K562 (cell line): ENCODE results near the gene IL4I1.

Experiments
- GTF2F1 ChIP-seq: IDR thresholded peaks from 2 replicates; pipeline ENCODE4 v1.6.1; 2011; ENCODE audit warnings: low read depth, low read length, improper control_type of control experiment
- MAFF ChIP-seq: IDR thresholded peaks from 2 replicates; pipeline ENCODE4 v1.6.1; 2012; ENCODE audit warnings: low read length, improper control_type of control experiment
- MIER1 ChIP-seq: fragments of 450-650 bp; IDR thresholded peaks from 2 replicates; pipeline ENCODE4 v1.6.1; 2016; ENCODE audit warnings: antibody characterized with exemption, mild to moderate bottlenecking, low read depth
- NRF1 ChIP-seq, 2 experiments: fragments of 450-650 bp; IDR thresholded peaks in 1 of 2; conservative IDR thresholded peaks in 1 of 2; 2 replicates each; pipeline ENCODE4 v1.6.1; 2014; ENCODE audit warnings: mild to moderate bottlenecking in 2 of 2
- RAD21 ChIP-seq, 2 experiments: fragments of 250-450 bp in 1 of 2; fragments of 450-650 bp in 1 of 2; sonication (Bioruptor Pico) in 1 of 2; formaldehyde crosslinking in 1 of 2; IDR thresholded peaks in 1 of 2; conservative IDR thresholded peaks in 1 of 2; 2 replicates each; pipeline versions ENCODE4 v1.4.0 to v1.8.0; 2020 to 2022; ENCODE audit warnings: mild to moderate bottlenecking in 2 of 2, moderate library complexity in 1 of 2
- SRSF7 ChIP-seq: fragments of 200-400 bp; formaldehyde crosslinking; optimal IDR thresholded peaks from 2 replicates; pipeline ENCODE3; 2017; ENCODE audit warnings: mild to moderate bottlenecking, low read depth, low read length
- TEAD2 ChIP-seq: fragments of 450-650 bp; IDR thresholded peaks from 2 replicates; pipeline ENCODE4 v1.6.1; 2016; ENCODE audit warnings: missing genetic modification characterization, control low read depth, missing compliant biosample characterization
- ZBTB17 ChIP-seq: fragments of 450-650 bp; formaldehyde crosslinking; IDR thresholded peaks from 2 replicates; pipeline ENCODE4 v1.4.0; 2020; ENCODE audit warnings: mild to moderate bottlenecking
- ZNF274 ChIP-seq: IDR thresholded peaks from 2 replicates; pipeline ENCODE4 v1.6.1; 2011; ENCODE audit warnings: low read depth, mild to moderate bottlenecking, low read length, moderate library complexity, borderline replicate concordance
- TF ChIP-seq, protein P1 (sequence below): sonication (generic); formaldehyde crosslinking; IDR thresholded peaks from 2 replicates; pipeline ENCODE4 v1.8.0; 2022; ENCODE audit warnings: mild to moderate bottlenecking, low read depth, missing genetic modification reagents
- TF ChIP-seq, protein P2 (sequence below), 3 experiments: IDR thresholded peaks in 2 of 3; conservative IDR thresholded peaks in 1 of 3; 2 replicates each; pipeline ENCODE4 v1.5.1; 2011 to 2012; ENCODE audit warnings: low read length in 3 of 3, mild to moderate bottlenecking in 3 of 3, control low read depth in 2 of 3, improper control_type of control experiment in 1 of 3, inconsistent platforms in 1 of 3, low read depth in 1 of 3, mixed read lengths in 1 of 3, moderate library complexity in 1 of 3; ENCODE audit not compliant: insufficient read depth in 2 of 3
- TF ChIP-seq, protein P3 (sequence below), 3 experiments: fragments of 200-800 bp in 1 of 3; fragments of 250-450 bp in 1 of 3; fragments of 450-650 bp in 1 of 3; sonication (Bioruptor Pico) in 1 of 3; sonication (Bioruptor generic) in 1 of 3; formaldehyde crosslinking in 1 of 3; IDR thresholded peaks; 2 replicates each; pipeline versions ENCODE4 v1.6.1 to v1.8.0; 2016 to 2022; ENCODE audit warnings: mild to moderate bottlenecking in 2 of 3, missing genetic modification characterization in 2 of 3, missing compliant biosample characterization in 1 of 3, moderate library complexity in 1 of 3
- TF ChIP-seq, protein P4 (sequence below): fragments of 250-450 bp; sonication (Bioruptor Pico); IDR thresholded peaks from 2 replicates; pipeline ENCODE4 v1.5.0; 2021; ENCODE audit warnings: mild to moderate bottlenecking, borderline replicate concordance
- TF ChIP-seq, protein P5 (sequence below): sonication (generic); formaldehyde crosslinking; IDR thresholded peaks from 2 replicates; pipeline ENCODE4 v1.9.0; 2022; ENCODE audit warnings: mild to moderate bottlenecking, missing genetic modification reagents

DNA sequence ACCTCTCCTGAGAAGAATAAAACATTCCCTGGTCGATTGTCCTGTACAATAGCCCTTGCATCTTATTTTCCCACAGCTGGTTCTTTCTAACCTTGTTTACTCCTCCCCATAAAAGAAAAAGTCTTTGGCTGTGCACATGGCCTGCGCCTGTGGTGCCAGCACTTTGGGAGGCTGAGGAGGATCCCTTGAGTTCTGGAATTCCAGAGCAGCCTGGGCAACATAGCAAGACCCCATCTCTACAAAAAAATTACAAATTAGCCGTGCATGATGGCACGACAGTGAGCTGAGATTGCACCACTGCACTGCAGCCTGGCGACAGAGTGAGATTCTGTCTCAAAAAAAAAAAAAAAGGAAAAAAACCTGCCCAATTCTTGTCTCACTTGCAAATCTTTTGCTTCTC, 39.9 kb upstream of the IL4I1 start:
- no peak for TF ChIP-seq NRF1 (conservative IDR thresholded peaks at IDR 0.05 in 1 of 2, IDR thresholded peaks at IDR 0.05 in 1 of 2)
- TF ChIP-seq, protein P1, sequence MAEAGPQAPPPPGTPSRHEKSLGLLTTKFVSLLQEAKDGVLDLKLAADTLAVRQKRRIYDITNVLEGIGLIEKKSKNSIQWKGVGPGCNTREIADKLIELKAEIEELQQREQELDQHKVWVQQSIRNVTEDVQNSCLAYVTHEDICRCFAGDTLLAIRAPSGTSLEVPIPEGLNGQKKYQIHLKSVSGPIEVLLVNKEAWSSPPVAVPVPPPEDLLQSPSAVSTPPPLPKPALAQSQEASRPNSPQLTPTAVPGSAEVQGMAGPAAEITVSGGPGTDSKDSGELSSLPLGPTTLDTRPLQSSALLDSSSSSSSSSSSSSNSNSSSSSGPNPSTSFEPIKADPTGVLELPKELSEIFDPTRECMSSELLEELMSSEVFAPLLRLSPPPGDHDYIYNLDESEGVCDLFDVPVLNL, result no peak
- TF ChIP-seq MAFF, result no peak
- TF ChIP-seq, protein P2, sequence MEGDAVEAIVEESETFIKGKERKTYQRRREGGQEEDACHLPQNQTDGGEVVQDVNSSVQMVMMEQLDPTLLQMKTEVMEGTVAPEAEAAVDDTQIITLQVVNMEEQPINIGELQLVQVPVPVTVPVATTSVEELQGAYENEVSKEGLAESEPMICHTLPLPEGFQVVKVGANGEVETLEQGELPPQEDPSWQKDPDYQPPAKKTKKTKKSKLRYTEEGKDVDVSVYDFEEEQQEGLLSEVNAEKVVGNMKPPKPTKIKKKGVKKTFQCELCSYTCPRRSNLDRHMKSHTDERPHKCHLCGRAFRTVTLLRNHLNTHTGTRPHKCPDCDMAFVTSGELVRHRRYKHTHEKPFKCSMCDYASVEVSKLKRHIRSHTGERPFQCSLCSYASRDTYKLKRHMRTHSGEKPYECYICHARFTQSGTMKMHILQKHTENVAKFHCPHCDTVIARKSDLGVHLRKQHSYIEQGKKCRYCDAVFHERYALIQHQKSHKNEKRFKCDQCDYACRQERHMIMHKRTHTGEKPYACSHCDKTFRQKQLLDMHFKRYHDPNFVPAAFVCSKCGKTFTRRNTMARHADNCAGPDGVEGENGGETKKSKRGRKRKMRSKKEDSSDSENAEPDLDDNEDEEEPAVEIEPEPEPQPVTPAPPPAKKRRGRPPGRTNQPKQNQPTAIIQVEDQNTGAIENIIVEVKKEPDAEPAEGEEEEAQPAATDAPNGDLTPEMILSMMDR (IDR thresholded peaks at IDR 0.05 in 2 of 3, conservative IDR thresholded peaks at IDR 0.05 in 1 of 3; ENCODE audit: insufficient read depth in 2 of 3, low read depth in 1 of 3, low read length in 3 of 3), result no peak
- TF ChIP-seq, protein P3, sequence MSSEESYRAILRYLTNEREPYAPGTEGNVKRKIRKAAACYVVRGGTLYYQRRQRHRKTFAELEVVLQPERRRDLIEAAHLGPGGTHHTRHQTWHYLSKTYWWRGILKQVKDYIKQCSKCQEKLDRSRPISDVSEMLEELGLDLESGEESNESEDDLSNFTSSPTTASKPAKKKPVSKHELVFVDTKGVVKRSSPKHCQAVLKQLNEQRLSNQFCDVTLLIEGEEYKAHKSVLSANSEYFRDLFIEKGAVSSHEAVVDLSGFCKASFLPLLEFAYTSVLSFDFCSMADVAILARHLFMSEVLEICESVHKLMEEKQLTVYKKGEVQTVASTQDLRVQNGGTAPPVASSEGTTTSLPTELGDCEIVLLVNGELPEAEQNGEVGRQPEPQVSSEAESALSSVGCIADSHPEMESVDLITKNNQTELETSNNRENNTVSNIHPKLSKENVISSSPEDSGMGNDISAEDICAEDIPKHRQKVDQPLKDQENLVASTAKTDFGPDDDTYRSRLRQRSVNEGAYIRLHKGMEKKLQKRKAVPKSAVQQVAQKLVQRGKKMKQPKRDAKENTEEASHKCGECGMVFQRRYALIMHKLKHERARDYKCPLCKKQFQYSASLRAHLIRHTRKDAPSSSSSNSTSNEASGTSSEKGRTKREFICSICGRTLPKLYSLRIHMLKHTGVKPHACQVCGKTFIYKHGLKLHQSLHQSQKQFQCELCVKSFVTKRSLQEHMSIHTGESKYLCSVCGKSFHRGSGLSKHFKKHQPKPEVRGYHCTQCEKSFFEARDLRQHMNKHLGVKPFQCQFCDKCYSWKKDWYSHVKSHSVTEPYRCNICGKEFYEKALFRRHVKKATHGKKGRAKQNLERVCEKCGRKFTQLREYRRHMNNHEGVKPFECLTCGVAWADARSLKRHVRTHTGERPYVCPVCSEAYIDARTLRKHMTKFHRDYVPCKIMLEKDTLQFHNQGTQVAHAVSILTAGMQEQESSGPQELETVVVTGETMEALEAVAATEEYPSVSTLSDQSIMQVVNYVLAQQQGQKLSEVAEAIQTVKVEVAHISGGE (CRISPR knock-in tag; IDR thresholded peaks at IDR 0.05), result no peak
- TF ChIP-seq, protein P4, sequence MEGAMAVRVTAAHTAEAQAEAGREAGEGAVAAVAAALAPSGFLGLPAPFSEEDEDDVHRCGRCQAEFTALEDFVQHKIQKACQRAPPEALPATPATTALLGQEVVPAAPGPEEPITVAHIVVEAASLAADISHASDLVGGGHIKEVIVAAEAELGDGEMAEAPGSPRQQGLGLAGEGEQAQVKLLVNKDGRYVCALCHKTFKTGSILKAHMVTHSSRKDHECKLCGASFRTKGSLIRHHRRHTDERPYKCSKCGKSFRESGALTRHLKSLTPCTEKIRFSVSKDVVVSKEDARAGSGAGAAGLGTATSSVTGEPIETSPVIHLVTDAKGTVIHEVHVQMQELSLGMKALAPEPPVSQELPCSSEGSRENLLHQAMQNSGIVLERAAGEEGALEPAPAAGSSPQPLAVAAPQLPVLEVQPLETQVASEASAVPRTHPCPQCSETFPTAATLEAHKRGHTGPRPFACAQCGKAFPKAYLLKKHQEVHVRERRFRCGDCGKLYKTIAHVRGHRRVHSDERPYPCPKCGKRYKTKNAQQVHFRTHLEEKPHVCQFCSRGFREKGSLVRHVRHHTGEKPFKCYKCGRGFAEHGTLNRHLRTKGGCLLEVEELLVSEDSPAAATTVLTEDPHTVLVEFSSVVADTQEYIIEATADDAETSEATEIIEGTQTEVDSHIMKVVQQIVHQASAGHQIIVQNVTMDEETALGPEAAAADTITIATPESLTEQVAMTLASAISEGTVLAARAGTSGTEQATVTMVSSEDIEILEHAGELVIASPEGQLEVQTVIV (CRISPR knock-in tag), result no peak
- TF ChIP-seq, protein P5, sequence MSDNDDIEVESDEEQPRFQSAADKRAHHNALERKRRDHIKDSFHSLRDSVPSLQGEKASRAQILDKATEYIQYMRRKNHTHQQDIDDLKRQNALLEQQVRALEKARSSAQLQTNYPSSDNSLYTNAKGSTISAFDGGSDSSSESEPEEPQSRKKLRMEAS (CRISPR knock-in tag), result no peak
- no peak for TF ChIP-seq GTF2F1
- TF ChIP-seq SRSF7, result no peak
- TF ChIP-seq MIER1, result no peak
- no peak for TF ChIP-seq ZBTB17 (CRISPR knock-in tag)
- no peak for TF ChIP-seq TEAD2 (tag)
- no peak for TF ChIP-seq RAD21 (CRISPR knock-in tag; conservative IDR thresholded peaks at IDR 0.05 in 1 of 2, IDR thresholded peaks at IDR 0.05 in 1 of 2)
- TF ChIP-seq ZNF274, result no peak
